GM12872 (cell line): Measurements from ENCODE around the gene CYTH1.

Experiments used
- CTCF ChIP-seq: IDR thresholded peaks from 3 replicates; pipeline ENCODE4 v1.5.1; 2011; ENCODE audit warnings: low read depth, mild to moderate bottlenecking, low read length, moderate library complexity; ENCODE audit not compliant: insufficient read depth

CYTH1 gene

DNA sequence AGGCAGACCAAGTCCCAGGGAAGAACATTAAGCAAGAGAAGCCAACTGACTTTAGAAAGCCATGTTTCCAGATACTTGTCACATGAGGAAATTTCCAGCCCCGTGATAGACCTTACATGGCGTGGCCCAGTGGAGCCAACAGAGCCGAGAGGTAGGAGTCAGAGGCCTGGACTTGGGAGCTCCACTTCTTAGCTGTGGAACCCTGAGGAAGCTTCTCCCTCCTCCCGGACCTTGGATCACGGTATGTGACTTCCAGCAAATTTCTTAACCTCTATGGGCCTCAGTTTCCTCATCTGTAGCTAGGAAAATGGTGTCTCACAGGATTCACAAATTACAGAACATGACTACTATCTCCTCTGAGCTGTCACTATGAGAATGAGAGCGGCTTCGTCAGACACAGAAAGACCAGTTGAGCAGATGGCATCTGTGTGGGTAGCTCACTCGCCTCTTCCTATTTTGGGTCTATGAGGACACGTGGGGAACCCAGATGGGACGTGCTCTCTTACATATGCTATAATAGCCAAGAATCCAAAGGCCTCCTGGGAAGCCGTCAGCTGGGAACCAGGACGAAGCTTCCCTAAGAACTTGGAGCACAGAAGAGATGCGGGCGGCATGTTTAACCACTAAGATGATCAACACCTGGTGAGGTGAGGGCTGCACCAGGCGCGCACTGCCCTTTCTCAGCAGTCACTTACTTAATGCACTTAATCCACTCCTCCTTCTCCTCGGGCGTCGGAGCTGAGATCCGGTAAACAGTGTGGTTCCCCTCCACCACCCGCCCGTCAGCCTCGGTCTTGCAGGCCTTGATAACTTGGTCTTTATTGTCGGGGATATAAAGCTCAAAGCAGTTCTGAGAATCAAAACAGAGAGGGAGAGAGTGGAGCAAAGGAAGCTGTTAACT lies 102.3 kb downstream of the CYTH1 start:
- no peak for TF ChIP-seq CTCF

DNA sequence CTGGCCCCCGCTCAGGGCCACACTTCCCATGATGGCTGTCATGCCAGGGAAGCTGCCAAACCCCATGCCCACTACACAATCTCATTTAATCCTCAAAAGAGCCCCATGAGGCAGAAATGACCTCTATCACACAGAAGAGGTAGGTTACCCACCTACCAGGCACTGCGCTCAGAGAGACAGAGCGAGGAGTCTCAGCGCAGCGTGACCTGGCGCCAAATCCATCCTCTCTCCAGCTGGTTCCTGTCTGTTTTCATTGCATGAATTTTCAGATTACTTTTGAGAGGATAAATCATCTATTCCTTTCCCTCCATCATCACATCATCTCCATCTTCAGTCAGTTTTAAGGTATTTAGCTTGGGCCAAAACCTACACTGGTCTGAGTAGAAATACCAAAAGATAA lies 103.4 kb downstream of the CYTH1 start:
- TF ChIP-seq CTCF, result no peak

DNA sequence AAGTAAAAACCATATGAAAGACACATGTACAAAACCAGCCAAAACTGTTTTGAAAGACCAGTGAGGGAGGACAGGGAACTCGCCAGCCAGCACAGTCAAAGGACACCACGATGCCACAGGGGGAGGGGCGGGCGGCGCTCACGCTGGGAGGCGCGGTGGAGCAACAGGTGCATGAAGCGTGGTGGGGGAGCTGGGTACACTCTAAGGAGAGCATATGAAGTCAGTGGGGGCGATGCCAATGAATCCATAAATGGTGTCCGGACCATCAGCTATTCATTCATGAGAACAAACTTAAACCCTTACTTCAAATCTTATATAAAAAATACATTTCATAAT lies 103.9 kb downstream of the CYTH1 start:
- TF ChIP-seq CTCF, result no peak

GRCh38 chr17:78677303-78678221 lies 104.5 kb downstream of the CYTH1 start:
- TF ChIP-seq CTCF, result no peak

DNA sequence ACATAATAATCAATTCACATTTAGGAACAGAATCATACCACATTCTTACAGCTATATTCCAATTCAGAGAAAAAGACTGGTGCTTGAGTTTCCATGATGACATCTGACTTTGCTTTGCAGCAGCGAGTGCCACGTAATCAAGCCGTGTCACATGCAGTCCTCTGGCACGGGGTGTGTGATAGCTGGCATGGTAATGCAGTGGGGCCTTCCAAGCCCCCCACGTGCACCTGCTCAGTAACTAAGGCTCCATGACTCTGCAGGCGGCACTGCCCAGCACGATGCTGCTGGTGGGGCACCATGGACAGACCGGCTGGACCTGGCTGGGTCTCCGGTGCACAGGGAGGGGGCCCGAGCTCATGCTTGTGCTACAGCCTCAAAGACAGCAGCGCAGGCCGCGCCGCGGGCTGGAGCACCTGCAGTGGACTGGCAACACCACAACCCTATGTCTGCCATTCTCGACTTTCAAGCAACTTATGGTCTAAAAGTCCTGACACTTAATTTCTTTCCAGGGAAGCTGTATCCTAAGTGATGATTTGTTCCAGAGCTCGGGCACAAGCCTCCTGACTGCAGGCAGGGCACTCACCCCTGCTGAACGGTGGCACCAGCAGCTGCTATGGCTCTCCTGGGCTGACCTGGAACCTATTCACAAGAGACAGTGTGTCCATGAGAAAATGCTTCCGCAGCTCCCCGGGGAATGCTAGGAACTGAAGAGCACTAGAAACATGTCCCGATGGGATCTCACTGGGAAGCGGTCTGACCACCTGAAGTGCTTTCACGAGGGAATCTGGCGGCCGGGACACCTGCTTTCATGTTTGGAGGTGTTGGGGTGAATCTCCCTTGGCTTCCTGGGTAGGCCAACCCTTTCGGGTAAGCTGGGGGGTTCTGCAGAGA lies 105.4 kb downstream of the CYTH1 start:
- TF ChIP-seq CTCF, result no peak

DNA sequence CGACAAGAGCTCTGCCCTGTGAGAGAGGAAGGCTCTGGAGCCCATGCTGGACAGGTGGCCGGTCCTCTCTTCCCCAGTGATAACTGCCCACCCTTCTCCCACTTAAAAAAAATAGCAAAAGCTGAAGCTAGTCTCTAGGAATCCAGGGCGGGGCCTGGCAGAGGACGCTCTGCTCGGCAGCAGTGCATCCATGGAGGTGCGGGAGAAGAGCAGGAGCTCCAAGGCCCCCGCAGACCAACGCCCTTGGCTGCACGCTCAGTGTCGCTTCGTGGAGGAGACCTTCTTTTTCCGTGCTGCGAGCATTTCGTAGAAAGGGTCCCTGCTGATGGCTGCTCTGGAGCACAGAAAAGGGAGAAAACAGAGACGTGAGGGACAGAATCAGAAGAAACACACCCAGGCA lies 106.2 kb downstream of the CYTH1 start:
- TF ChIP-seq CTCF, result no peak

GRCh38 chr17:78675316-78675616 lies 106.8 kb downstream of the CYTH1 start:
- TF ChIP-seq CTCF, result no peak
